ENCODE results near the gene GDF15.

GDF15 gene

DNA sequence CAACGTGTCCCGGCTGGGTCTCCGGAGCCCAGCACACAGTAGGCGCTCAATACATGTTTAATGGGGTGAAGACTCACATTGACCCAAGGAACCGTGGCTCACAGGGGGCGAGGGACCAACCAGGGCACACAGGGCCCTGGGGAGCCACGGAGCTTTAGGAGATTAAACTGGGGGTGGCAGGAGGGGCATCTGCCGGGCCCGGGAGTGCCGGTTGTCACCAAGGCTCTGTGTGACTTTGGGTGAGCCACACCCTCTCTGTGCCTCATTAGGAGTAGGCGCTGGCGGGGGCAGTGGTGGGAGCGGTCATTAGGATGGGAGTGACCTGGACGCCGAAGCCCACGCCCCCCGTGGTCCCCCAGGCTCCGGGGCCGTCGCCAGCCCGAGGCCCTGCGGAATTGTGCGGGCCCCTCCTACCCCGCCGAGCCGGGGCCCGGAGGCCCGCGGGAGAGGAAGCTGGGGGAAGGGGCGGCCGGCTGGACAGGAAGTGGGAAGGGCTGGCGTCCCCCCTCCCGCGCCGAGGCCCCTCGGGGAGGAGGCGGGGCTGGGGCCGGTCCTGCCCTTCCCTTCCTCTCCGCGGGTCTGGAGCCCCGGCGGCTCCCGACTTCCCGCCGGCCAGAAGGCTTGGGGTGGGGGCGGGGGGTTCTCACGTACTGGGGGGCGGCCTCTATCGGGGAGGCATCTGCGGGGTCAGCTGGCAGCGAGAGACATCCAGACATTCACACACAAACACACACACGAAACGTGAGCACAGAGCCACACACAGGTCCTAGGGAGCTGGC is 31.5 kb downstream of the GDF15 start:
- Histone ChIP-seq H3K9ac (ENCODE audit: low read depth, low read length) (peak overlapping the region; percentile 39), H3K79me2 (ENCODE audit: insufficient read depth, low read length) (peaks cover 34% of the 10 kb centered on the region), H2AFZ (ENCODE audit: low read depth, low read length) (peak overlapping the region; percentile 59), H3K9me3 (ENCODE audit: insufficient read depth, low read length, severe bottlenecking) (no peaks in the 10 kb centered on the region), H3K4me3 (ENCODE audit: low read depth in 1 of 2, low read length in 2 of 2) (peak overlapping the region in 1 of 2 experiments; percentile 53; a peak in 2 of 4 replicates), H3K27me3 (ENCODE audit: insufficient read depth, low read length, poor library complexity) (peaks cover 27% of the 10 kb centered on the region), H3K4me1 (ENCODE audit: insufficient read depth, low read length) (peaks cover 78% of the 10 kb centered on the region), H3K4me2 (ENCODE audit: insufficient read depth, low read length) (peak overlapping the region; percentile 88), H3K27ac (ENCODE audit: low read length) (0 out of 2 replicates have a peak overlapping the region, but pooled peaks have one; percentile 20), H3K36me3 (ENCODE audit: insufficient read depth, low read length) (no peaks in the 10 kb centered on the region), H4K20me1 (ENCODE audit: insufficient read depth, low read length) (peaks cover 34% of the 10 kb centered on the region)
- DNase-seq = peak; percentile 67
- peak; percentile 20 for ATAC-seq (ENCODE audit: insufficient read depth, low read depth)
- TF ChIP-seq EZH2 (IDR thresholded peaks at IDR 0.05; ENCODE audit: borderline replicate concordance, low read depth, low read length, severe bottlenecking) = peak; percentile 54
- TF ChIP-seq, protein P1, sequence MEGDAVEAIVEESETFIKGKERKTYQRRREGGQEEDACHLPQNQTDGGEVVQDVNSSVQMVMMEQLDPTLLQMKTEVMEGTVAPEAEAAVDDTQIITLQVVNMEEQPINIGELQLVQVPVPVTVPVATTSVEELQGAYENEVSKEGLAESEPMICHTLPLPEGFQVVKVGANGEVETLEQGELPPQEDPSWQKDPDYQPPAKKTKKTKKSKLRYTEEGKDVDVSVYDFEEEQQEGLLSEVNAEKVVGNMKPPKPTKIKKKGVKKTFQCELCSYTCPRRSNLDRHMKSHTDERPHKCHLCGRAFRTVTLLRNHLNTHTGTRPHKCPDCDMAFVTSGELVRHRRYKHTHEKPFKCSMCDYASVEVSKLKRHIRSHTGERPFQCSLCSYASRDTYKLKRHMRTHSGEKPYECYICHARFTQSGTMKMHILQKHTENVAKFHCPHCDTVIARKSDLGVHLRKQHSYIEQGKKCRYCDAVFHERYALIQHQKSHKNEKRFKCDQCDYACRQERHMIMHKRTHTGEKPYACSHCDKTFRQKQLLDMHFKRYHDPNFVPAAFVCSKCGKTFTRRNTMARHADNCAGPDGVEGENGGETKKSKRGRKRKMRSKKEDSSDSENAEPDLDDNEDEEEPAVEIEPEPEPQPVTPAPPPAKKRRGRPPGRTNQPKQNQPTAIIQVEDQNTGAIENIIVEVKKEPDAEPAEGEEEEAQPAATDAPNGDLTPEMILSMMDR (IDR thresholded peaks at IDR 0.05; ENCODE audit: borderline replicate concordance, extremely low read depth, low read length, poor library complexity, severe bottlenecking) = no peak

DNA sequence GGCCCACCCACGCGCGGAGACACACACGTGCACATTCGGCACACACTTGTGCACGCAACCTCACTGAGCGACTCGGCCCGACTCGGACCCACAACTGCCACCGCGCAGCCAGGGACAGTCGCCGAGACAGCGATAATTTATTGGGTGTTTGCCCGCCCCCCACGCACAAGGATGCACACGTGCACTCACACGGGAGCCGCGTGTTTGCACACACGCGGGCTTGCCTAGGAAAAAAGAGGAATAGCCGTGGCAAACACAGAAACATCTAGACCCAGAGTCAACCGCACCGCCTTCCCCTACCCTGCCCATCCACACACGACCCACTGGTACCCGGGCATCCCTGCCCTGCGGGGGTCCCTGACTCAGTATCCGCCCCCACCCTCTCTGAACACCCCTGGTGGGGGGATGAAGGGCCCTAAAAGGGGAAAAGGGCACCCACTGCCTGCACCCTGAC is 32.1 kb downstream of the GDF15 start:
- Histone ChIP-seq H3K79me2 (ENCODE audit: insufficient read depth, low read length) (peaks cover 40% of the 10 kb centered on the region), H3K27ac (ENCODE audit: low read length) (no peak overlapping the region), H3K4me3 (ENCODE audit: low read depth in 1 of 2, low read length in 2 of 2) (peak overlapping the region in 1 of 2 experiments; percentile 70; a peak in 1 of 4 replicates), H4K20me1 (ENCODE audit: insufficient read depth, low read length) (peaks cover 40% of the 10 kb centered on the region), H3K4me1 (ENCODE audit: insufficient read depth, low read length) (peaks cover 82% of the 10 kb centered on the region), H3K36me3 (ENCODE audit: insufficient read depth, low read length) (peaks cover 4% of the 10 kb centered on the region; the same call in 1 of the 2 replicates), H3K27me3 (ENCODE audit: insufficient read depth, low read length, poor library complexity) (peaks cover 27% of the 10 kb centered on the region), H3K9me3 (ENCODE audit: insufficient read depth, low read length, severe bottlenecking) (no peaks in the 10 kb centered on the region), H3K4me2 (ENCODE audit: insufficient read depth, low read length) (peak overlapping the region; percentile 88), H3K9ac (ENCODE audit: low read depth, low read length) (no peak overlapping the region), H2AFZ (ENCODE audit: low read depth, low read length) (no peak overlapping the region)
- TF ChIP-seq EZH2 (IDR thresholded peaks at IDR 0.05; ENCODE audit: borderline replicate concordance, low read depth, low read length, severe bottlenecking) = no peak
- TF ChIP-seq, protein P1 (IDR thresholded peaks at IDR 0.05; ENCODE audit: borderline replicate concordance, extremely low read depth, low read length, poor library complexity, severe bottlenecking) = no peak
- no peak for ATAC-seq (ENCODE audit: insufficient read depth, low read depth)
- DNase-seq = no peak

DNA sequence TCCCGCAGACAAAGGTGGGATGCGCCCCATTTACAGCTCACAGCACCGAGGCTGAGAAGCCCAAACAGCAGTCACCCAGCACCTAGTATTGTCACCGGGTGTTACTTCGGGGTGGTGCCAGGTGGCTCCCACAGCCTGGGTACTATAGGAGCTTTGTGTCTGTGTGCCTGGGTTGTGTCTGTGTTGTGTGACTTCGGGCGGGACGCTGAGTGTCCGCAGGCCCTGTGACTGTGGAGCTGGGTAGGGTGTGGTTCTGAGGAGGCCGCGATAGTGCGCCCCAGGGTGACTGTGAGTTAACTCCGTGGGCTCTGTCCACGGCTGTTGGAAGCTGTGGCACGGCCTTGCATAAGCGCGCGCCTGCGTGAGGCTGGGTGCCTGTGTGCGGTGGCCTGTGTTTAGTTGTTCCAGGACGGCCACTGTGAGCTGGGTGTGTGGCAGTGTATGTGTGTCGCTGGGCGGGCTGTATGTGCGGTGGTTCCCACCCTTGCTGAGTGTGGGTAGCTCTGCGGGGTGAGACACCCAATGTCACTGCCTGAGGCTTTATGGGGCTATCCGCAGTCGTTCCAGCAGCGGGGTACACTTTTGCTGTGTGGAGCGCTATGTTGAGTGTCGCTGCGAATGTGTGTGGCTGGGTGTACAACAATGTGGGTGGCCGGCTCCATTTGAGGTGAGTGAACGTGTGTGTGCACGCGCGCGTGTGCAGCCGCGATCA is 32.7 kb downstream of the GDF15 start:
- Histone ChIP-seq H3K27ac (ENCODE audit: low read length) (peak overlapping the region; percentile 31; the same call in 1 of the 2 replicates), H3K4me1 (ENCODE audit: insufficient read depth, low read length) (peaks cover 84% of the 10 kb centered on the region), H3K4me3 (ENCODE audit: low read depth in 1 of 2, low read length in 2 of 2) (peak overlapping the region in 1 of 2 experiments; percentile 70; a peak in 3 of 4 replicates), H3K4me2 (ENCODE audit: insufficient read depth, low read length) (peak overlapping the region; percentile 88), H3K9me3 (ENCODE audit: insufficient read depth, low read length, severe bottlenecking) (no peaks in the 10 kb centered on the region), H4K20me1 (ENCODE audit: insufficient read depth, low read length) (peaks cover 46% of the 10 kb centered on the region), H2AFZ (ENCODE audit: low read depth, low read length) (peak overlapping the region; percentile 58), H3K27me3 (ENCODE audit: insufficient read depth, low read length, poor library complexity) (peaks cover 27% of the 10 kb centered on the region), H3K9ac (ENCODE audit: low read depth, low read length) (peak overlapping the region; percentile 76), H3K36me3 (ENCODE audit: insufficient read depth, low read length) (peaks cover 7% of the 10 kb centered on the region; the same call in 1 of the 2 replicates), H3K79me2 (ENCODE audit: insufficient read depth, low read length) (peaks cover 46% of the 10 kb centered on the region)
- no peak for DNase-seq
- 0 out of 3 replicates have a peak, but pooled peaks have one; percentile 0 for ATAC-seq (ENCODE audit: insufficient read depth, low read depth)
- TF ChIP-seq EZH2 (IDR thresholded peaks at IDR 0.05; ENCODE audit: borderline replicate concordance, low read depth, low read length, severe bottlenecking) = no peak
- TF ChIP-seq, protein P1 (IDR thresholded peaks at IDR 0.05; ENCODE audit: borderline replicate concordance, extremely low read depth, low read length, poor library complexity, severe bottlenecking) = no peak
